BE2C (cell line): ENCODE results near the gene ZSCAN10.

ENCODE experiments used
- DNase-seq: peaks from one replicate; pipeline ENCODE4 v3.0.0-alpha.2; 2020
- H3K27me3 ChIP-seq: fragments of 250-450 bp; sonication (Bioruptor Pico); 2 replicates; pipeline ENCODE4 v1.5.1; 2020; ENCODE audit warnings: mild to moderate bottlenecking
- H3K36me3 ChIP-seq: fragments of 250-450 bp; sonication (Bioruptor Pico); 2 replicates; pipeline ENCODE4 v1.5.1; 2020; ENCODE audit warnings: mild to moderate bottlenecking
- H3K4me1 ChIP-seq: fragments of 250-450 bp; sonication (Bioruptor Pico); 2 replicates; pipeline ENCODE4 v1.5.1; 2020
- H3K4me3 ChIP-seq: 2 replicates; pipeline ENCODE4 v1.5.1; 2011; ENCODE audit warnings: low read depth, low read length
- H3K9me3 ChIP-seq: fragments of 250-450 bp; sonication (Bioruptor Pico); 2 replicates; pipeline ENCODE4 v1.5.1; 2020
- CTCF ChIP-seq: IDR thresholded peaks from 2 replicates; pipeline ENCODE4 v1.5.1; 2012; ENCODE audit warnings: mild to moderate bottlenecking, low read depth, low read length

Gene ZSCAN10

GRCh38 chr16:3095869-3096268, 3.2 kb downstream of the ZSCAN10 start:
- TF ChIP-seq CTCF = peak; percentile 34
- no peak for DNase-seq
- H3K9me3 ChIP-seq = no peaks in the 10 kb centered on the region; the same call in 1 of the 2 replicates
- H3K4me3 ChIP-seq = no peak overlapping the region
- no peaks in the 10 kb centered on the region for H3K36me3 ChIP-seq
- peaks cover 3% of the 10 kb centered on the region; the same call in 1 of the 2 replicates for H3K4me1 ChIP-seq
- H3K27me3 ChIP-seq = peaks cover 28% of the 10 kb centered on the region

GRCh38 chr16:3094289-3095027, 4.6 kb downstream of the ZSCAN10 start:
- Histone ChIP-seq H3K36me3 (no peaks in the 10 kb centered on the region), H3K9me3 (no peaks in the 10 kb centered on the region; the same call in 1 of the 2 replicates), H3K4me1 (no peaks in the 10 kb centered on the region), H3K4me3 (no peak overlapping the region), H3K27me3 (peaks cover 41% of the 10 kb centered on the region)
- DNase-seq = peak; percentile 48
- TF ChIP-seq CTCF = peak; percentile 83

GRCh38 chr16:3092501-3092941, 6.6 kb downstream of the ZSCAN10 start:
- no peaks in the 10 kb centered on the region for H3K36me3 ChIP-seq
- peak; percentile 35 for DNase-seq
- no peak overlapping the region for H3K4me3 ChIP-seq
- H3K27me3 ChIP-seq = peaks cover 47% of the 10 kb centered on the region
- H3K4me1 ChIP-seq = no peaks in the 10 kb centered on the region
- H3K9me3 ChIP-seq = no peaks in the 10 kb centered on the region; the same call in 1 of the 2 replicates
- TF ChIP-seq CTCF = no peak

GRCh38 chr16:3091551-3091950, 7.5 kb downstream of the ZSCAN10 start:
- no peaks in the 10 kb centered on the region; the same call in 1 of the 2 replicates for H3K9me3 ChIP-seq
- no peaks in the 10 kb centered on the region for H3K36me3 ChIP-seq
- H3K27me3 ChIP-seq = peaks cover 47% of the 10 kb centered on the region
- no peaks in the 10 kb centered on the region for H3K4me1 ChIP-seq
- DNase-seq = no peak
- H3K4me3 ChIP-seq = no peak overlapping the region
- no peak for TF ChIP-seq CTCF

GRCh38 chr16:3089717-3090592, 9.1 kb downstream of the ZSCAN10 start:
- no peak for TF ChIP-seq CTCF
- no peak overlapping the region for H3K4me3 ChIP-seq
- no peak for DNase-seq

More at GRCh38 chr16:3089717-3090592, 9.1 kb downstream of the ZSCAN10 start:
- H3K36me3 ChIP-seq = no peaks in the 10 kb centered on the region
- no peaks in the 10 kb centered on the region for H3K4me1 ChIP-seq
- peaks cover 47% of the 10 kb centered on the region for H3K27me3 ChIP-seq
- H3K9me3 ChIP-seq = no peaks in the 10 kb centered on the region; the same call in 1 of the 2 replicates
